Suppressor macrophage (primary cell): ENCODE results near the gene TM9SF1.

Experiments used
- DNase-seq, 4 experiments: peaks; one replicate each; pipeline ENCODE4 v3.0.0-alpha.2; 2020 to 2022

Gene TM9SF1

GRCh38 chr14:24196071-24197055 lies 1.1 kb upstream of the TM9SF1 start:
- peak; percentile 32 to 57 (median 54) for DNase-seq

- DNase-seq: peak in 1 of 4 experiments; percentile 1
Observed at GRCh38 chr14:24194873-24195185, 412 bp downstream of the TM9SF1 start.

- DNase-seq: peak in 2 of 4 experiments; percentile 20 to 24
Observed at GRCh38 chr14:24194186-24194872, 912 bp downstream of the TM9SF1 start.

- DNase-seq: no peak
Observed at GRCh38 chr14:24192933-24193332, 2.3 kb downstream of the TM9SF1 start.

- DNase-seq: no peak
Observed at GRCh38 chr14:24190416-24190815, 4.8 kb downstream of the TM9SF1 start.

- no peak for DNase-seq
Observed at GRCh38 chr14:24189460-24189859, 5.8 kb downstream of the TM9SF1 start.

- DNase-seq: peak in 1 of 4 experiments; percentile 4
Observed at GRCh38 chr14:24189059-24189375, 6.2 kb downstream of the TM9SF1 start.

GRCh38 chr14:24188251-24189058 lies 6.8 kb downstream of the TM9SF1 start, which contains the start of gene IPO4:
Gene IPO4, minus strand, starts transcription at chr14:24188816. Its CDS starts 29 bp downstream, at chr14:24188787.
- peak; percentile 96 to 98 (median 98) for DNase-seq

GRCh38 chr14:24187539-24187915 lies 7.7 kb downstream of the TM9SF1 start:
- DNase-seq: no peak

GRCh38 chr14:24186831-24187538 lies 8.3 kb downstream of the TM9SF1 start:
- no peak for DNase-seq

GRCh38 chr14:24185741-24186140 lies 9.5 kb downstream of the TM9SF1 start:
- DNase-seq: no peak

- no peak for DNase-seq
Observed at GRCh38 chr14:24185026-24185425, 10.2 kb downstream of the TM9SF1 start.

GRCh38 chr14:24184104-24184970 lies 10.9 kb downstream of the TM9SF1 start:
- no peak for DNase-seq

- no peak for DNase-seq
Observed at GRCh38 chr14:24183014-24183481, 12.2 kb downstream of the TM9SF1 start.

GRCh38 chr14:24182110-24182882 lies 12.9 kb downstream of the TM9SF1 start:
- no peak for DNase-seq

- no peak for DNase-seq
Observed at GRCh38 chr14:24181371-24182077, 13.7 kb downstream of the TM9SF1 start.

- DNase-seq: no peak
Observed at GRCh38 chr14:24179961-24180796, 15.1 kb downstream of the TM9SF1 start.

GRCh38 chr14:24179294-24179960 lies 15.8 kb downstream of the TM9SF1 start:
- DNase-seq: no peak
